Spinal cord (tissue), 10 donors: Measurements from ENCODE around the gene VWDE. TPM values are rescaled to one million over a fixed set of nuclear protein-coding genes. Genes with fewer than 3 reads are reported as not detected.

ENCODE experiments used
- DNase-seq, 6 donors: peaks; one replicate each; pipeline versions ENCODE4 v3.0.0 to v3.0.0-alpha.2; 2013 to 2015; ENCODE audit warnings: low spot score in 6 of 6, low read depth in 4 of 6
- H3K27ac ChIP-seq: one replicate; pipeline ENCODE4 v1.5.1; 2013; ENCODE audit warnings: low read depth, low read length, control low read depth
- H3K27me3 ChIP-seq: one replicate; pipeline ENCODE4 v1.6.1; 2013; ENCODE audit warnings: low read length; ENCODE audit not compliant: control insufficient read depth, insufficient read depth
- H3K36me3 ChIP-seq: one replicate; pipeline ENCODE4 v1.6.1; 2013; ENCODE audit warnings: low read length; ENCODE audit not compliant: control insufficient read depth, insufficient read depth
- H3K4me1 ChIP-seq: one replicate; pipeline ENCODE4 v1.6.1; 2013; ENCODE audit warnings: low read length; ENCODE audit not compliant: control insufficient read depth, insufficient read depth
- H3K4me3 ChIP-seq: one replicate; pipeline ENCODE4 v1.5.1; 2013; ENCODE audit warnings: low read depth, low read length, control low read depth
- H3K9me3 ChIP-seq: one replicate; pipeline ENCODE4 v1.6.1; 2013; ENCODE audit warnings: low read length; ENCODE audit not compliant: control insufficient read depth, insufficient read depth
- WGBS: methylation state at CpG from one replicate; pipeline ENCODE4 v1.1.5; 2013; ENCODE audit warnings: missing lambda C conversion rate; ENCODE audit not compliant: insufficient coverage; 5-methylcytosine and 5-hydroxymethylcytosine counted together
- polyA plus RNA-seq, 2 donors: library from polyadenylated mRNA; unstranded; fragments of 120-200 nt; gene quantifications; one replicate each; pipeline ENCODE4 v1.2.1, GENCODE V29; 2013; ENCODE audit not compliant: insufficient read length in 2 of 2
- total RNA-seq, 2 donors: library from RNA; depleted of rRNA in 1 of 2; stranded (reverse); fragments of 120-200 nt in 1 of 2; fragments of >200 nt in 1 of 2; gene quantifications; one replicate each; pipeline versions ENCODE4 v1.2.3 to v1.2.4, GENCODE V29; 2013 to 2014
- donor health status: healthy.

VWDE gene
- total and polyA plus RNA-seq, 4 donors: 0.65 to 4.9 (median 2.0) TPM

- H3K36me3 ChIP-seq: no peaks in the 10 kb centered on the region
- H3K4me3 ChIP-seq: no peak overlapping the region
- no peaks in the 10 kb centered on the region for H3K4me1 ChIP-seq
- H3K27ac ChIP-seq: no peak overlapping the region
- no peaks in the 10 kb centered on the region for H3K27me3 ChIP-seq
- no peaks in the 10 kb centered on the region for H3K9me3 ChIP-seq
- no CpG with 5 or more reads among the region's 2 CpGs for WGBS
- DNase-seq: peak in 2 of 6 donors; percentile 13 to 27
Observed at GRCh38 chr7:12385364-12385786, 18.3 kb downstream of the VWDE start.

GRCh38 chr7:12383377-12383776 is 20.3 kb downstream of the VWDE start:
- Histone ChIP-seq H3K27me3 (no peaks in the 10 kb centered on the region), H3K36me3 (no peaks in the 10 kb centered on the region), H3K4me3 (no peak overlapping the region), H3K4me1 (no peaks in the 10 kb centered on the region), H3K27ac (no peak overlapping the region), H3K9me3 (no peaks in the 10 kb centered on the region)
- no CpG with 5 or more reads among the region's 3 CpGs for WGBS
- no peak for DNase-seq

GRCh38 chr7:12378389-12378788 is 25.3 kb downstream of the VWDE start:
- DNase-seq: no peak
- no peaks in the 10 kb centered on the region for H3K36me3 ChIP-seq
- H3K9me3 ChIP-seq: no peaks in the 10 kb centered on the region
- no peak overlapping the region for H3K27ac ChIP-seq
- WGBS: 73% methylated on average over 1 of the region's 2 CpGs
- H3K4me1 ChIP-seq: no peaks in the 10 kb centered on the region
- H3K27me3 ChIP-seq: no peaks in the 10 kb centered on the region
- no peak overlapping the region for H3K4me3 ChIP-seq

- 100% methylated on average over 2 of the region's 5 CpGs for WGBS
Observed at GRCh38 chr7:12377406-12377805, 26.3 kb downstream of the VWDE start.

GRCh38 chr7:12373580-12374263 is 29.9 kb downstream of the VWDE start:
- Histone ChIP-seq H3K27ac (no peak overlapping the region), H3K36me3 (no peaks in the 10 kb centered on the region), H3K27me3 (no peaks in the 10 kb centered on the region), H3K4me1 (no peaks in the 10 kb centered on the region), H3K4me3 (no peak overlapping the region), H3K9me3 (no peaks in the 10 kb centered on the region)
- DNase-seq: no peak
- no CpG with 5 or more reads among the region's 5 CpGs for WGBS

More at GRCh38 chr7:12377406-12377805, 26.3 kb downstream of the VWDE start:
- no peak for DNase-seq
- Histone ChIP-seq H3K9me3 (no peaks in the 10 kb centered on the region), H3K36me3 (no peaks in the 10 kb centered on the region), H3K27me3 (no peaks in the 10 kb centered on the region), H3K4me1 (no peaks in the 10 kb centered on the region), H3K4me3 (no peak overlapping the region), H3K27ac (no peak overlapping the region)

GRCh38 chr7:12370249-12370648 is 33.4 kb downstream of the VWDE start:
- peak in 1 of 6 donors; percentile 26 for DNase-seq
- WGBS: 93% methylated on average over 5 of the region's 7 CpGs
- no peaks in the 10 kb centered on the region for H3K27me3 ChIP-seq
- H3K4me3 ChIP-seq: no peak overlapping the region
- no peaks in the 10 kb centered on the region for H3K36me3 ChIP-seq
- H3K27ac ChIP-seq: no peak overlapping the region
- no peaks in the 10 kb centered on the region for H3K9me3 ChIP-seq
- no peaks in the 10 kb centered on the region for H3K4me1 ChIP-seq

- Histone ChIP-seq H3K4me3 (no peak overlapping the region), H3K36me3 (no peaks in the 10 kb centered on the region), H3K9me3 (no peaks in the 10 kb centered on the region), H3K4me1 (no peaks in the 10 kb centered on the region), H3K27ac (no peak overlapping the region), H3K27me3 (no peaks in the 10 kb centered on the region)
- 71% methylated on average over 3 of the region's 6 CpGs for WGBS
- peak in 1 of 6 donors; percentile 55 for DNase-seq
Observed at GRCh38 chr7:12369756-12370155, 33.9 kb downstream of the VWDE start.

GRCh38 chr7:12369072-12369471 is 34.6 kb downstream of the VWDE start:
- Histone ChIP-seq H3K27ac (no peak overlapping the region), H3K4me1 (no peaks in the 10 kb centered on the region), H3K4me3 (no peak overlapping the region), H3K27me3 (no peaks in the 10 kb centered on the region), H3K36me3 (no peaks in the 10 kb centered on the region), H3K9me3 (no peaks in the 10 kb centered on the region)
- peak in 1 of 6 donors; percentile 8 for DNase-seq

GRCh38 chr7:12360948-12361347 is 42.7 kb downstream of the VWDE start:
- Histone ChIP-seq H3K4me3 (no peak overlapping the region), H3K36me3 (no peaks in the 10 kb centered on the region), H3K4me1 (no peaks in the 10 kb centered on the region), H3K27ac (no peak overlapping the region), H3K9me3 (no peaks in the 10 kb centered on the region), H3K27me3 (no peaks in the 10 kb centered on the region)
- DNase-seq: no peak
- WGBS: no CpG with 5 or more reads among the region's 2 CpGs

GRCh38 chr7:12358694-12359093 is 45.0 kb downstream of the VWDE start:
- Histone ChIP-seq H3K36me3 (no peaks in the 10 kb centered on the region), H3K27me3 (no peaks in the 10 kb centered on the region), H3K4me1 (no peaks in the 10 kb centered on the region), H3K4me3 (no peak overlapping the region), H3K27ac (no peak overlapping the region), H3K9me3 (no peaks in the 10 kb centered on the region)
- no peak for DNase-seq
